Panc1 (cell line): Measurements from ENCODE around the gene H1-8. TPM values are rescaled to one million over a fixed set of nuclear protein-coding genes. Genes with fewer than 3 reads are reported as not detected.
A peak's percentile ranks its signal among the peaks of the same experiment; 100 is the strongest.

Experiments
- ATAC-seq: fragments of 200-7000 bp; cut with Tn5 transposase; 2 replicates; pipeline ENCODE4 v1.9.1; 2020; ENCODE audit warnings: mild to moderate bottlenecking, moderate library complexity
- BruUV-seq: library from RNA; stranded (reverse); fragments of 400-500 nt; replicated peaks from 2 replicates; lab custom pipeline; 2021; lab: Mats Ljungman, UMichigan
- CTCF ChIA-PET: fragments of 300-600 bp; sonication (Branson Sonifier 250); formaldehyde crosslinking; loops from one replicate; lab custom pipeline; 2022; ENCODE audit warnings: antibody characterized with exemption; lab: Charles Lee
- POLR2A ChIA-PET: fragments of 300-600 bp; sonication (Branson Sonifier 250); formaldehyde crosslinking; loops from one replicate; lab custom pipeline; 2022; ENCODE audit warnings: antibody characterized with exemption; lab: Charles Lee
- DNase-seq: peaks from one replicate; pipeline ENCODE4 v3.0.0-alpha.2; 2010; ENCODE audit warnings: low read depth, low spot score
- H3K27ac ChIP-seq: 2 replicates; pipeline ENCODE4 v1.5.1; 2011; ENCODE audit warnings: mild to moderate bottlenecking, low read length, inconsistent platforms
- H3K27me3 ChIP-seq: fragments of 200-500 bp; sonication (Bioruptor generic); 2 replicates; pipeline ENCODE4 v1.6.0; 2014; ENCODE audit warnings: low read length, inconsistent platforms; ENCODE audit not compliant: control insufficient read depth, insufficient read depth
- H3K36me3 ChIP-seq: fragments of 200-500 bp; sonication (Bioruptor generic); 2 replicates; pipeline ENCODE4 v1.5.1; 2014; ENCODE audit warnings: inconsistent platforms, mild to moderate bottlenecking, low read length, moderate library complexity; ENCODE audit not compliant: control insufficient read depth, insufficient read depth
- H3K4me1 ChIP-seq: 2 replicates; pipeline ENCODE4 v1.5.1; 2011; ENCODE audit warnings: inconsistent platforms, mild to moderate bottlenecking, low read length, moderate library complexity; ENCODE audit not compliant: control insufficient read depth, insufficient read depth
- H3K4me3 ChIP-seq, 2 experiments: 2 replicates each; pipeline ENCODE4 v1.5.1; 2011 to 2012; ENCODE audit warnings: low read depth in 2 of 2, low read length in 2 of 2, mild to moderate bottlenecking in 2 of 2, inconsistent platforms in 1 of 2, moderate library complexity in 1 of 2
- H3K9me3 ChIP-seq: fragments of 200-500 bp; sonication (Bioruptor generic); 2 replicates; pipeline ENCODE4 v1.5.1; 2014; ENCODE audit warnings: low read depth, mild to moderate bottlenecking, inconsistent platforms, low read length, moderate library complexity; ENCODE audit not compliant: control insufficient read depth, insufficient read depth
- POLR2AphosphoS5 ChIP-seq: IDR thresholded peaks from 2 replicates; pipeline ENCODE4 v1.6.1; 2012; ENCODE audit warnings: mild to moderate bottlenecking, low read depth, low read length, moderate library complexity
- SIN3A ChIP-seq: IDR thresholded peaks from 2 replicates; pipeline ENCODE4 v1.6.1; 2012; ENCODE audit warnings: low read depth, mild to moderate bottlenecking, low read length, moderate library complexity, borderline replicate concordance; ENCODE audit not compliant: insufficient read depth
- TCF7L2 ChIP-seq: IDR thresholded peaks from 2 replicates; pipeline ENCODE4 v1.6.1; 2011; ENCODE audit warnings: mild to moderate bottlenecking, low read depth, low read length, inconsistent platforms
- in situ Hi-C: cut with HindIII; loops from 2 replicates; pipeline ENCODE4 v1.10.0; 2016; ENCODE audit warnings: low sequenced_read_pairs, low pct_unique_long_range_greater_than_20kb
- intact Hi-C: fragments of 100-400 bp; cut with micrococcal nuclease; formaldehyde crosslinking; loops from one replicate; pipeline ENCODE4 v1.10.0; 2022; ENCODE audit not compliant: unreplicated experiment
- total RNA-seq: library from RNA; stranded (reverse); gene quantifications from one replicate; pipeline ENCODE4 v1.2.1, GENCODE V29; 2021; ENCODE audit not compliant: unreplicated experiment
- TF ChIP-seq, protein P1 (sequence below), 2 experiments: IDR thresholded peaks; 2 replicates each; pipeline ENCODE4 v1.6.1; 2011 to 2012; ENCODE audit warnings: low read depth in 2 of 2, control low read depth in 1 of 2, low read length in 1 of 2, mild to moderate bottlenecking in 1 of 2, moderate library complexity in 1 of 2; ENCODE audit not compliant: insufficient read depth in 1 of 2
- TF ChIP-seq, protein P2 (sequence below): fragments of 450-650 bp; IDR thresholded peaks from 2 replicates; pipeline ENCODE4 v1.5.1; 2017; ENCODE audit warnings: mild to moderate bottlenecking

The H1-8 gene
- total RNA-seq, 1 experiment from 2014 or later = not detected

DNA sequence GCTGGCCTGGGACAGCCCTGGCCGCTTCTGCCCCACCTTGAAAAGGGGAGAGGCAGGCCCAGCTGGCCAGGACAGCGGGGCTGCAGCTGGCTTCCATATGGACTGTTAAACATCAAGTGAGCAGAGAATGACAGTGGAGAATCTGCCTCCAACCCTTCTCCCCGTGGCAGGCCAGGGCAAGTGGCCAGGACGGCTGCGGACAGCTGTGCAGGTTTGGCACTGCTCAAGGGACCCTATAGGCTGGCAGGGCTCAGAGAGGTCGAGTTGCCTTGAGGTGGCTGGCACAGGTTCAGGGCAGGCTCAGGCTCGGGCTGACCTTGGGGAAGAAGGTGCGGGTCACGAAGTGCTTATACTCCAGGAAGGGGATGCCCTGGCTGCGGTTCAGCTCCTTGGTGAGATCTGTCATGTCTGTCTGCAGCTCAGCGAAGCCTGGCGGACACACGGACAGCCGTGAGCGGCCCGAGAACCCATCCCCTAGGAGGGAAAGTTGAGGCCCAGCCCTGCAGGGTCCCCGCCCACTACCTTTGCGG, 24.3 kb downstream of the H1-8 start:
- Histone ChIP-seq H3K4me1 (peaks cover 4% of the 10 kb centered on the region; the same call in 1 of the 2 replicates), H3K36me3 (peaks cover 2% of the 10 kb centered on the region), H3K9me3 (no peaks in the 10 kb centered on the region), H3K4me3 (no peak overlapping the region), H3K27ac (no peak overlapping the region), H3K27me3 (no peaks in the 10 kb centered on the region)
- POLR2A ChIA-PET = no interaction called here
- no peak for DNase-seq
- CTCF ChIA-PET = interaction anchor here (0.7 to 1.1 kb wide), 3 partner anchors 37 to 375 kb away, joined by 3 to 5 read pairs (median 3); no protein-coding TSS in a partner anchor
- intact Hi-C loops = no loop called here
- ATAC-seq = peak; percentile 10; the same call in 1 of the 2 replicates
- TF ChIP-seq, protein P1, sequence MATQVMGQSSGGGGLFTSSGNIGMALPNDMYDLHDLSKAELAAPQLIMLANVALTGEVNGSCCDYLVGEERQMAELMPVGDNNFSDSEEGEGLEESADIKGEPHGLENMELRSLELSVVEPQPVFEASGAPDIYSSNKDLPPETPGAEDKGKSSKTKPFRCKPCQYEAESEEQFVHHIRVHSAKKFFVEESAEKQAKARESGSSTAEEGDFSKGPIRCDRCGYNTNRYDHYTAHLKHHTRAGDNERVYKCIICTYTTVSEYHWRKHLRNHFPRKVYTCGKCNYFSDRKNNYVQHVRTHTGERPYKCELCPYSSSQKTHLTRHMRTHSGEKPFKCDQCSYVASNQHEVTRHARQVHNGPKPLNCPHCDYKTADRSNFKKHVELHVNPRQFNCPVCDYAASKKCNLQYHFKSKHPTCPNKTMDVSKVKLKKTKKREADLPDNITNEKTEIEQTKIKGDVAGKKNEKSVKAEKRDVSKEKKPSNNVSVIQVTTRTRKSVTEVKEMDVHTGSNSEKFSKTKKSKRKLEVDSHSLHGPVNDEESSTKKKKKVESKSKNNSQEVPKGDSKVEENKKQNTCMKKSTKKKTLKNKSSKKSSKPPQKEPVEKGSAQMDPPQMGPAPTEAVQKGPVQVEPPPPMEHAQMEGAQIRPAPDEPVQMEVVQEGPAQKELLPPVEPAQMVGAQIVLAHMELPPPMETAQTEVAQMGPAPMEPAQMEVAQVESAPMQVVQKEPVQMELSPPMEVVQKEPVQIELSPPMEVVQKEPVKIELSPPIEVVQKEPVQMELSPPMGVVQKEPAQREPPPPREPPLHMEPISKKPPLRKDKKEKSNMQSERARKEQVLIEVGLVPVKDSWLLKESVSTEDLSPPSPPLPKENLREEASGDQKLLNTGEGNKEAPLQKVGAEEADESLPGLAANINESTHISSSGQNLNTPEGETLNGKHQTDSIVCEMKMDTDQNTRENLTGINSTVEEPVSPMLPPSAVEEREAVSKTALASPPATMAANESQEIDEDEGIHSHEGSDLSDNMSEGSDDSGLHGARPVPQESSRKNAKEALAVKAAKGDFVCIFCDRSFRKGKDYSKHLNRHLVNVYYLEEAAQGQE (IDR thresholded peaks at IDR 0.05; ENCODE audit: insufficient read depth in 1 of 2, low read depth in 2 of 2, low read length in 1 of 2) = no peak
- TF ChIP-seq SIN3A (no peak), TCF7L2 (no peak), POLR2AphosphoS5 (no peak)
- TF ChIP-seq, protein P2, sequence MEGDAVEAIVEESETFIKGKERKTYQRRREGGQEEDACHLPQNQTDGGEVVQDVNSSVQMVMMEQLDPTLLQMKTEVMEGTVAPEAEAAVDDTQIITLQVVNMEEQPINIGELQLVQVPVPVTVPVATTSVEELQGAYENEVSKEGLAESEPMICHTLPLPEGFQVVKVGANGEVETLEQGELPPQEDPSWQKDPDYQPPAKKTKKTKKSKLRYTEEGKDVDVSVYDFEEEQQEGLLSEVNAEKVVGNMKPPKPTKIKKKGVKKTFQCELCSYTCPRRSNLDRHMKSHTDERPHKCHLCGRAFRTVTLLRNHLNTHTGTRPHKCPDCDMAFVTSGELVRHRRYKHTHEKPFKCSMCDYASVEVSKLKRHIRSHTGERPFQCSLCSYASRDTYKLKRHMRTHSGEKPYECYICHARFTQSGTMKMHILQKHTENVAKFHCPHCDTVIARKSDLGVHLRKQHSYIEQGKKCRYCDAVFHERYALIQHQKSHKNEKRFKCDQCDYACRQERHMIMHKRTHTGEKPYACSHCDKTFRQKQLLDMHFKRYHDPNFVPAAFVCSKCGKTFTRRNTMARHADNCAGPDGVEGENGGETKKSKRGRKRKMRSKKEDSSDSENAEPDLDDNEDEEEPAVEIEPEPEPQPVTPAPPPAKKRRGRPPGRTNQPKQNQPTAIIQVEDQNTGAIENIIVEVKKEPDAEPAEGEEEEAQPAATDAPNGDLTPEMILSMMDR = no peak
- in situ Hi-C loops = no loop called here
- BruUV-seq = no TSS peak

DNA sequence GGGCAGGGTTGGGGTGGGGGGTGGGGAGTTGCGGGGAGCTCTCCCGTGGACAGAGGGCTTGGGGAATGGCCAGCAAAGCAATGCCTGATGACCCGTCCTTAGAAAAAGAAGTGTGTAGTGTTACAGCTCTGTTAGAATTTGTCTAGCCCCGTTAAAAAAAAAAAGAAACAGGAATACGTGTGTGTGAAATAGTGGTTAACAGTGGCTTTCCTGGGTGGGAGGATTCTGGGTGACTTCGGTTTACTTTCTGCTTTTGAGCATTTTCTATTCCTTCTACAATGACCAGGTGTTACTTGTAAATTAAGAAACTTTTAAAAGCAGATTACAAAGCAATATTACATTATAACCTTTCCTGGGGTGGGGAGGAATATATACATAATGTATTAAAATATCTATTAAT, 25.0 kb downstream of the H1-8 start:
- peaks cover 4% of the 10 kb centered on the region; the same call in 1 of the 2 replicates for H3K4me1 ChIP-seq
- DNase-seq (no peak), ATAC-seq (no peak)
- ChIA-PET CTCF (interaction anchor here (0.7 to 1.1 kb wide), 2 partner anchors 36 to 374 kb away, joined by 3 to 5 read pairs; no protein-coding TSS in a partner anchor), POLR2A (no interaction called here)
- H3K27me3 ChIP-seq = no peaks in the 10 kb centered on the region
- no TSS peak for BruUV-seq
- TF ChIP-seq POLR2AphosphoS5 (no peak), SIN3A (no peak), TCF7L2 (no peak)
- TF ChIP-seq, protein P1 (IDR thresholded peaks at IDR 0.05; ENCODE audit: insufficient read depth in 1 of 2, low read depth in 2 of 2, low read length in 1 of 2) = no peak
- TF ChIP-seq, protein P2 = no peak
- H3K27ac ChIP-seq = no peak overlapping the region
- peaks cover 2% of the 10 kb centered on the region for H3K36me3 ChIP-seq
- intact Hi-C loops = no loop called here
- H3K9me3 ChIP-seq = no peaks in the 10 kb centered on the region
- no peak overlapping the region for H3K4me3 ChIP-seq
- in situ Hi-C loops = no loop called here
